ENCODE measurements around the gene KIF21B.

Gene KIF21B

DNA sequence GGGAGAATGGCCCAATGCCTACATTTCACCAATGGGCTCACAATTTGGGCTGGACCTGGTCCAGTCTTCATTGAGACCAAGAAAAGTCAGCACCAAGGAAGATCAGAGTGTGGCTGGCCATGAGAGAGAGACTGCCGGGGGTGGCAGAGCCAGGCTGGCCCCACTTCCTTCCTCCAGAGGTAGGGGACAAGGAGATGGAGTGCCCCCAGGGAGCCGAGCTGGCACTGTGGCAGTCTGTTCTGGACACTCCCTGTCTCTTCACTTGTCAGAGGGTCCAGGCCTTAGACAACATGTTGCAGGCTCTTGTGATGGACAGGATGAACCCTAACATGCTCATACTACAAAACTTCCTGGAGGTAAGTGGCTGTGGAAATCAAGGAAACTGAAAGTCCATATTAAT lies 101.1 kb downstream of the KIF21B start:
- no peak for TF ChIP-seq CTCF (IDR thresholded peaks at IDR 0.05)
- no peak for TF ChIP-seq ZFX (IDR thresholded peaks at IDR 0.05; ENCODE audit: borderline replicate concordance)
- H3K27ac ChIP-seq: no peak overlapping the region

DNA sequence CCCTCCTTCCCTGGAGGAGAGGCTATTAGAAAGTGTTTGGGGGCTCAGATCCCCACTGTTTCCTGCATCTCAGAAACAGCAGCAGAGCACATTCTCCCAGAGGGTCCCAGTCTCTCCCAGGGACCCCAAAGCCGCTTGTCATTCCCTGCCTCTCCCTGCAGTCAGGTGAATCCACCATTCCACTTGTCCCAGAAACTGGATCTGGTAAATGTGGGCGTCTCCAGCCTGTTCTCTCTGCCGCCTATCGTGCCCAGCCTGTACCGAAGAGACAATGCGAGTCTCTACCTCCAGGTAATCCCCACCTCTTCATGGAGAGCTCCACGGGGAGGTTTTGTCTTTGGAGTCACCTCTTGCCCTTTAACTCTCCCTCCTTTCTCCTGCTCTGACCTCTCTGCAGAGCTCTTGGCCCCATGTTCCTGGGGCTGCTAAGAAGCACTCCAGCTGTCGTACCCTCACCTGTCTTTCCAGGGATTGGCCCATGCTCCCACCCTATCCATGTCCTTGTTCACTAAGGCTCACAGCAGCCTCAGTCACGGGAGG lies 101.9 kb downstream of the KIF21B start:
- TF ChIP-seq ZFX (IDR thresholded peaks at IDR 0.05; ENCODE audit: borderline replicate concordance): no peak
- TF ChIP-seq CTCF (IDR thresholded peaks at IDR 0.05): no peak
- no peak overlapping the region for H3K27ac ChIP-seq
